ENCODE measurements around the gene TRPC1.
A peak's percentile ranks its signal among the peaks of the same experiment; 100 is the strongest.

The TRPC1 gene

GRCh38 chr3:142828703-142829305 lies 105.0 kb downstream of the TRPC1 start:
- no peaks in the 10 kb centered on the region for H4K20me1 ChIP-seq (ENCODE audit: low read depth, low read length)

GRCh38 chr3:142837526-142837925 lies 113.7 kb downstream of the TRPC1 start:
- H3K9me2 ChIP-seq (replicated peaks; ENCODE audit: insufficient read depth, low read length): no peaks in the 10 kb centered on the region
- H3K79me2 ChIP-seq (ENCODE audit: insufficient read depth, low read length): no peaks in the 10 kb centered on the region
- no peaks in the 10 kb centered on the region for H3K27me3 ChIP-seq (ENCODE audit: low read length)
- H3K9me3 ChIP-seq (ENCODE audit: insufficient read depth, low read length): no peaks in the 10 kb centered on the region
- H3K9ac ChIP-seq (ENCODE audit: low read length): no peak overlapping the region
- no peak for TF ChIP-seq EZH2phosphoT487 (conservative IDR thresholded peaks at IDR 0.05; ENCODE audit: low read length)
- no peaks in the 10 kb centered on the region for H4K20me1 ChIP-seq (ENCODE audit: low read depth, low read length)
- H3K27ac ChIP-seq (ENCODE audit: low read depth, low read length): no peak overlapping the region
- no peak overlapping the region for H3K4me2 ChIP-seq (ENCODE audit: low read depth, low read length, poor library complexity, severe bottlenecking)
- no peak overlapping the region for H3K4me3 ChIP-seq (ENCODE audit: insufficient read depth, low read length, poor library complexity, severe bottlenecking)
- H2AFZ ChIP-seq (ENCODE audit: low read depth, low read length, severe bottlenecking): no peak overlapping the region
- no peaks in the 10 kb centered on the region for H3K36me3 ChIP-seq (ENCODE audit: low read length)
- no peaks in the 10 kb centered on the region for H3F3A ChIP-seq (ENCODE audit: insufficient read depth)

More at GRCh38 chr3:142828703-142829305, 105.0 kb downstream of the TRPC1 start:
- no peak overlapping the region for H2AFZ ChIP-seq (ENCODE audit: low read depth, low read length, severe bottlenecking)
- H3K9me2 ChIP-seq (replicated peaks; ENCODE audit: insufficient read depth, low read length): no peaks in the 10 kb centered on the region
- H3F3A ChIP-seq (ENCODE audit: insufficient read depth): no peaks in the 10 kb centered on the region
- H3K27ac ChIP-seq (ENCODE audit: low read depth, low read length): no peak overlapping the region
- no peak overlapping the region for H3K4me2 ChIP-seq (ENCODE audit: low read depth, low read length, poor library complexity, severe bottlenecking)
- H3K9me3 ChIP-seq (ENCODE audit: insufficient read depth, low read length): no peaks in the 10 kb centered on the region
- no peak overlapping the region for H3K9ac ChIP-seq (ENCODE audit: low read length)
- H3K36me3 ChIP-seq (ENCODE audit: low read length): no peaks in the 10 kb centered on the region
- H3K27me3 ChIP-seq (ENCODE audit: low read length): no peaks in the 10 kb centered on the region
- no peaks in the 10 kb centered on the region for H3K79me2 ChIP-seq (ENCODE audit: insufficient read depth, low read length)
- TF ChIP-seq EZH2phosphoT487 (conservative IDR thresholded peaks at IDR 0.05; ENCODE audit: low read length) (no peak), CTCF (IDR thresholded peaks at IDR 0.05; ENCODE audit: insufficient read depth, low read length, poor library complexity, severe bottlenecking) (peak; percentile 38)
- no peak overlapping the region for H3K4me3 ChIP-seq (ENCODE audit: insufficient read depth, low read length, poor library complexity, severe bottlenecking)

GRCh38 chr3:142839831-142840230 lies 116.0 kb downstream of the TRPC1 start:
- TF ChIP-seq CTCF (IDR thresholded peaks at IDR 0.05; ENCODE audit: insufficient read depth, low read length, poor library complexity, severe bottlenecking): no peak
- TF ChIP-seq EZH2phosphoT487 (conservative IDR thresholded peaks at IDR 0.05; ENCODE audit: low read length): no peak
- Histone ChIP-seq H3K4me3 (ENCODE audit: insufficient read depth, low read length, poor library complexity, severe bottlenecking) (no peak overlapping the region), H3K9me2 (replicated peaks; ENCODE audit: insufficient read depth, low read length) (no peaks in the 10 kb centered on the region), H2AFZ (ENCODE audit: low read depth, low read length, severe bottlenecking) (no peak overlapping the region), H3K27me3 (ENCODE audit: low read length) (no peaks in the 10 kb centered on the region), H3F3A (ENCODE audit: insufficient read depth) (no peaks in the 10 kb centered on the region), H3K36me3 (ENCODE audit: low read length) (no peaks in the 10 kb centered on the region), H3K9me3 (ENCODE audit: insufficient read depth, low read length) (no peaks in the 10 kb centered on the region), H3K27ac (ENCODE audit: low read depth, low read length) (no peak overlapping the region), H3K79me2 (ENCODE audit: insufficient read depth, low read length) (no peaks in the 10 kb centered on the region), H4K20me1 (ENCODE audit: low read depth, low read length) (no peaks in the 10 kb centered on the region), H3K9ac (ENCODE audit: low read length) (no peak overlapping the region), H3K4me2 (ENCODE audit: low read depth, low read length, poor library complexity, severe bottlenecking) (no peak overlapping the region)

- H3K4me2 ChIP-seq (ENCODE audit: low read depth, low read length, poor library complexity, severe bottlenecking): no peak overlapping the region
- no peak overlapping the region for H2AFZ ChIP-seq (ENCODE audit: low read depth, low read length, severe bottlenecking)
- TF ChIP-seq CTCF (IDR thresholded peaks at IDR 0.05; ENCODE audit: insufficient read depth, low read length, poor library complexity, severe bottlenecking): peak; percentile 30
- TF ChIP-seq EZH2phosphoT487 (conservative IDR thresholded peaks at IDR 0.05; ENCODE audit: low read length): no peak
- H3K4me3 ChIP-seq (ENCODE audit: insufficient read depth, low read length, poor library complexity, severe bottlenecking): no peak overlapping the region
- no peaks in the 10 kb centered on the region for H3F3A ChIP-seq (ENCODE audit: insufficient read depth)
- no peaks in the 10 kb centered on the region for H4K20me1 ChIP-seq (ENCODE audit: low read depth, low read length)
- no peaks in the 10 kb centered on the region for H3K79me2 ChIP-seq (ENCODE audit: insufficient read depth, low read length)
- no peaks in the 10 kb centered on the region for H3K27me3 ChIP-seq (ENCODE audit: low read length)
- H3K9me2 ChIP-seq (replicated peaks; ENCODE audit: insufficient read depth, low read length): no peaks in the 10 kb centered on the region
- no peaks in the 10 kb centered on the region for H3K36me3 ChIP-seq (ENCODE audit: low read length)
- H3K27ac ChIP-seq (ENCODE audit: low read depth, low read length): no peak overlapping the region
- H3K9ac ChIP-seq (ENCODE audit: low read length): no peak overlapping the region
- H3K9me3 ChIP-seq (ENCODE audit: insufficient read depth, low read length): no peaks in the 10 kb centered on the region
Observed at GRCh38 chr3:142844339-142844977, 120.6 kb downstream of the TRPC1 start.
